HepG2 (cell line): ENCODE data around the gene MISP3. TPM values are rescaled to one million over a fixed set of nuclear protein-coding genes. Genes with fewer than 3 reads are reported as not detected.

Source experiments
- ATAC-seq: fragments of 200-7000 bp; cut with Tn5 transposase; 3 replicates; pipeline ENCODE4 v1.9.1; 2020; ENCODE audit warnings: mild to moderate bottlenecking, moderate library complexity
- BruUV-seq: library from RNA; stranded (reverse); fragments of 400-500 nt; replicated peaks from 2 replicates; lab custom pipeline; 2021; lab: Mats Ljungman, UMichigan
- CTCF ChIA-PET: fragments of 300-600 bp; formaldehyde crosslinking; extraction: SDS; loops from one replicate; lab custom pipeline; 2021; ENCODE audit warnings: low total read pairs, inconsistent platforms, low intra/inter-chr PET ratio; lab: Yijun Ruan, JAX
- POLR2A ChIA-PET: fragments of 350-600 bp; sonication (Branson Sonifier 250); formaldehyde crosslinking; loops from one replicate; lab custom pipeline; 2020; ENCODE audit warnings: antibody characterized with exemption, inconsistent platforms; lab: Yijun Ruan, JAX
- DNase-seq: peaks from one replicate; pipeline ENCODE4 v3.0.0-alpha.2; 2015; ENCODE audit warnings: low spot score
- FAIRE-seq: peaks from 3 replicates; lab custom pipeline; 2011; peaks lifted over from hg19 to GRCh38; lab: Jason Lieb, UNC
- H2AFZ ChIP-seq: one replicate; pipeline ENCODE4 v1.6.1; 2011; ENCODE audit warnings: low read length, inconsistent platforms
- H3K27ac ChIP-seq: fragments of 300-600 bp; 3 replicates; pipeline ENCODE4 v1.8.0; 2011; ENCODE audit warnings: mixed run types, mild to moderate bottlenecking, mixed read lengths, low read length, inconsistent platforms; ENCODE audit not compliant: insufficient read depth; ENCODE audit errors: extremely low read length
- H3K27me3 ChIP-seq, 2 experiments: fragments of 200-600 bp in 1 of 2; 2 replicates in 1 of 2; 3 replicates in 1 of 2; pipeline versions ENCODE4 v1.6.0 to v1.8.0; 2011; ENCODE audit warnings: low read length in 2 of 2, mild to moderate bottlenecking in 2 of 2, moderate library complexity in 2 of 2, inconsistent platforms in 1 of 2; ENCODE audit not compliant: insufficient read depth in 2 of 2, control insufficient read depth in 1 of 2
- H3K36me3 ChIP-seq, 2 experiments: fragments of 200-600 bp in 1 of 2; replicated peaks in 1 of 2; 2 replicates in 1 of 2; 3 replicates in 1 of 2; pipeline versions ENCODE4 v1.5.1 to v1.8.0; 2011; ENCODE audit warnings: low read length in 2 of 2, inconsistent platforms in 1 of 2; ENCODE audit not compliant: insufficient read depth in 2 of 2, control insufficient read depth in 1 of 2
- H3K4me1 ChIP-seq: 2 replicates; pipeline ENCODE4 v1.5.1; 2012; ENCODE audit warnings: low read length, inconsistent platforms; ENCODE audit not compliant: insufficient read depth
- H3K4me2 ChIP-seq: 2 replicates; pipeline ENCODE4 v1.6.0; 2011; ENCODE audit warnings: low read depth, low read length, inconsistent platforms
- H3K4me3 ChIP-seq, 3 experiments: fragments of 200-600 bp in 1 of 3; sonication (generic), shearing (Covaris generic) in 1 of 3; replicated peaks in 1 of 3; 2 replicates each; pipeline ENCODE4 v1.5.1; 2011 to 2016; ENCODE audit warnings: low read length in 3 of 3, inconsistent platforms in 2 of 3, low read depth in 2 of 3, mild to moderate bottlenecking in 2 of 3, control low read depth in 1 of 3, mixed read lengths in 1 of 3; ENCODE audit not compliant: insufficient read depth in 1 of 3
- H3K79me2 ChIP-seq: one replicate; pipeline ENCODE4 v1.6.1; 2011; ENCODE audit warnings: low read length, inconsistent platforms; ENCODE audit not compliant: insufficient read depth
- H3K9ac ChIP-seq: 2 replicates; pipeline ENCODE4 v1.6.0; 2011; ENCODE audit warnings: mild to moderate bottlenecking, low read depth, low read length, inconsistent platforms; ENCODE audit not compliant: insufficient read depth
- H3K9me3 ChIP-seq: 2 replicates; pipeline ENCODE4 v1.5.1; 2012; ENCODE audit warnings: mild to moderate bottlenecking, low read length
- H4K20me1 ChIP-seq: 2 replicates; pipeline ENCODE4 v1.6.0; 2011; ENCODE audit warnings: inconsistent platforms, mild to moderate bottlenecking, low read length, moderate library complexity; ENCODE audit not compliant: insufficient read depth
- ADNP ChIP-seq: sonication (generic); formaldehyde crosslinking; IDR thresholded peaks from 2 replicates; pipeline ENCODE4 v1.4.0; 2020; ENCODE audit warnings: missing genetic modification reagents
- AGO2 ChIP-seq: fragments of 200-400 bp; formaldehyde crosslinking; optimal IDR thresholded peaks from 2 replicates; pipeline ENCODE3; 2017; ENCODE audit warnings: mild to moderate bottlenecking, low read depth, low read length, moderate library complexity
- ARNTL ChIP-seq: sonication (generic); formaldehyde crosslinking; IDR thresholded peaks from 2 replicates; pipeline ENCODE4 v1.4.0; 2020; ENCODE audit warnings: mild to moderate bottlenecking, missing genetic modification reagents
- HDAC1 ChIP-seq: sonication (generic); formaldehyde crosslinking; IDR thresholded peaks from 2 replicates; pipeline ENCODE4 v1.5.1; 2020; ENCODE audit warnings: mild to moderate bottlenecking, missing genetic modification reagents
- KDM1A ChIP-seq: IDR thresholded peaks from 2 replicates; pipeline ENCODE4 v1.6.1; 2016; ENCODE audit warnings: missing compliant biosample characterization
- RBM39 ChIP-seq: fragments of 200-400 bp; formaldehyde crosslinking; IDR thresholded peaks from one replicate; pipeline ENCODE4 v1.6.1; 2018; ENCODE audit warnings: antibody characterized with exemption, mild to moderate bottlenecking, low read depth, low read length; ENCODE audit not compliant: poor library complexity, severe bottlenecking
- XRCC5 ChIP-seq: fragments of 200-400 bp; formaldehyde crosslinking; optimal IDR thresholded peaks from 2 replicates; pipeline ENCODE3; 2017; ENCODE audit warnings: mild to moderate bottlenecking, low read length
- ZMYM2 ChIP-seq: sonication (generic); formaldehyde crosslinking; IDR thresholded peaks from 2 replicates; pipeline ENCODE4 v1.8.0; 2022; ENCODE audit warnings: mild to moderate bottlenecking, missing genetic modification reagents
- ZNF790 ChIP-seq: sonication (generic); formaldehyde crosslinking; IDR thresholded peaks from 2 replicates; pipeline ENCODE4 v1.8.0; 2022; ENCODE audit warnings: missing genetic modification reagents, mild to moderate bottlenecking, borderline replicate concordance
- WGBS: methylation state at CpG from one replicate; pipeline ENCODE4 v1.1.6; 2017; ENCODE audit warnings: low lambda C conversion rate; 5-methylcytosine and 5-hydroxymethylcytosine counted together
- in situ Hi-C: cut with HindIII; loops from 2 replicates; pipeline ENCODE4 v1.10.0; 2017; ENCODE audit warnings: low pct_unique_long_range_greater_than_20kb; ENCODE audit not compliant: extremely low pct_ligation_motif_present
- intact Hi-C: fragments of 100-400 bp; cut with micrococcal nuclease; formaldehyde crosslinking; loops from one replicate; pipeline ENCODE4 v1.10.0; 2022; ENCODE audit not compliant: unreplicated experiment
- polyA plus RNA-seq, 8 experiments: library from polyadenylated mRNA; depleted of rRNA in 3 of 8; stranded (reverse) in 7 of 8; unstranded in 1 of 8; fragments of >200 nt; fragmentation: Illumina TruSeq in 4 of 8; extraction: Trizol in 4 of 8; gene quantifications; 2 replicates each; pipeline versions ENCODE4 v1.2.1 to v1.2.3, GENCODE V29; 2011 to 2016; ENCODE audit warnings: low read depth in 4 of 8, missing spikeins in 1 of 8, mixed read lengths in 1 of 8; ENCODE audit not compliant: insufficient read depth in 1 of 8
- total RNA-seq, 5 experiments: library from RNA; depleted of rRNA; stranded (reverse); fragments of >200 nt; fragmentation: Illumina TruSeq; extraction: Trizol; gene quantifications; 2 replicates each; pipeline ENCODE4 v1.2.3, GENCODE V29; 2016; ENCODE audit warnings: low read depth in 1 of 5
- TF ChIP-seq, protein P1 (sequence below): sonication (generic); formaldehyde crosslinking; IDR thresholded peaks from 2 replicates; pipeline ENCODE4 v1.5.0; 2020; ENCODE audit warnings: mild to moderate bottlenecking, missing genetic modification reagents, moderate library complexity
- TF ChIP-seq, protein P2 (sequence below): sonication (generic); formaldehyde crosslinking; IDR thresholded peaks from 2 replicates; pipeline ENCODE4 v1.8.0; 2022; ENCODE audit warnings: mild to moderate bottlenecking, missing genetic modification reagents

MISP3 gene
- total and polyA plus RNA-seq, 2 of the 13 experiments (the other 11 are each of a cell fraction or from before 2014, with no cell fraction given), result 2.5 to 5.4 TPM

DNA sequence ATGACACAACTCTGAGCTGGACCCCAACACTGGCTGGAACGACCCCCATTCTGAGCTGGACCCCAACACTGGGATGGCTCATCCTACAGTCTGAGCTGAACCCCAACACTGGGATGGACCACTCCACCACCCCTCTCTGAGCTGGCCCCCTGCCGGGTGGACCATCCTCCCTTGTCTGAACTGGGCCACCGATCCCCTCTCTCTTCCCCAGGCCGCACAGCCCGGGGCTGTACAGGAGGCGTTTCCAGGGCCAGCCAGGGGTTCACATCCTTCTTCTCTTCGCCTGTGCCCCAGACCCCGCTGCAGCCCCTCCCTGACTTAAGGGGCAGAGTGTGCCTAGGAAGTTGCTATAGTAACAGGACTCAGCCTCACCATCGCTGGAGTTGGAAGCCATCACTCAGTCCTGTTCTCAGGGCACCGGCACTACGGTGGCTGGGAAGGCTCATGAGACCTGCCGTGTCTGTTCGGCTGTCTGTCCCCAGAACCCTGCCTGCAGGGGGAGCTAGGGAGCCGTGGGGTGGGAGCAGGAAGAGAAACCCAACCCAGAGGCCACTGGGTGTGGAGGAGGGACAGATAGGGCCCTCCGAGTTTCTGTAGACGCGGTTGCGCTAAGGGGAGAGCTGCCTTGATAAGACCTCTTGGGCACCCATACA lies 41.3 kb downstream of the MISP3 start:
- WGBS, result 97% methylated on average over 14 of the region's 18 CpGs
- DNase-seq (no peak), FAIRE-seq (no peak)
- H3K36me3 ChIP-seq, result no peaks in the 10 kb centered on the region
- no peaks in the 10 kb centered on the region for H4K20me1 ChIP-seq
- peak; percentile 10 for TF ChIP-seq AGO2
- TF ChIP-seq, protein P1, sequence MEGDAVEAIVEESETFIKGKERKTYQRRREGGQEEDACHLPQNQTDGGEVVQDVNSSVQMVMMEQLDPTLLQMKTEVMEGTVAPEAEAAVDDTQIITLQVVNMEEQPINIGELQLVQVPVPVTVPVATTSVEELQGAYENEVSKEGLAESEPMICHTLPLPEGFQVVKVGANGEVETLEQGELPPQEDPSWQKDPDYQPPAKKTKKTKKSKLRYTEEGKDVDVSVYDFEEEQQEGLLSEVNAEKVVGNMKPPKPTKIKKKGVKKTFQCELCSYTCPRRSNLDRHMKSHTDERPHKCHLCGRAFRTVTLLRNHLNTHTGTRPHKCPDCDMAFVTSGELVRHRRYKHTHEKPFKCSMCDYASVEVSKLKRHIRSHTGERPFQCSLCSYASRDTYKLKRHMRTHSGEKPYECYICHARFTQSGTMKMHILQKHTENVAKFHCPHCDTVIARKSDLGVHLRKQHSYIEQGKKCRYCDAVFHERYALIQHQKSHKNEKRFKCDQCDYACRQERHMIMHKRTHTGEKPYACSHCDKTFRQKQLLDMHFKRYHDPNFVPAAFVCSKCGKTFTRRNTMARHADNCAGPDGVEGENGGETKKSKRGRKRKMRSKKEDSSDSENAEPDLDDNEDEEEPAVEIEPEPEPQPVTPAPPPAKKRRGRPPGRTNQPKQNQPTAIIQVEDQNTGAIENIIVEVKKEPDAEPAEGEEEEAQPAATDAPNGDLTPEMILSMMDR (CRISPR knock-in tag), result peak; percentile 58
- peak; percentile 60; the same call in 1 of the 2 replicates for TF ChIP-seq ADNP (CRISPR knock-in tag)
- 0 out of 2 replicates have a peak, but pooled peaks have one; percentile 49 for TF ChIP-seq KDM1A
- TF ChIP-seq ZNF790, result peak; percentile 13; the same call in 1 of the 2 replicates
- peak; percentile 75; the same call in 1 of the 2 replicates for TF ChIP-seq ZMYM2 (CRISPR knock-in tag)
- TF ChIP-seq HDAC1, result 0 out of 2 replicates have a peak, but pooled peaks have one; percentile 21
- TF ChIP-seq, protein P2, sequence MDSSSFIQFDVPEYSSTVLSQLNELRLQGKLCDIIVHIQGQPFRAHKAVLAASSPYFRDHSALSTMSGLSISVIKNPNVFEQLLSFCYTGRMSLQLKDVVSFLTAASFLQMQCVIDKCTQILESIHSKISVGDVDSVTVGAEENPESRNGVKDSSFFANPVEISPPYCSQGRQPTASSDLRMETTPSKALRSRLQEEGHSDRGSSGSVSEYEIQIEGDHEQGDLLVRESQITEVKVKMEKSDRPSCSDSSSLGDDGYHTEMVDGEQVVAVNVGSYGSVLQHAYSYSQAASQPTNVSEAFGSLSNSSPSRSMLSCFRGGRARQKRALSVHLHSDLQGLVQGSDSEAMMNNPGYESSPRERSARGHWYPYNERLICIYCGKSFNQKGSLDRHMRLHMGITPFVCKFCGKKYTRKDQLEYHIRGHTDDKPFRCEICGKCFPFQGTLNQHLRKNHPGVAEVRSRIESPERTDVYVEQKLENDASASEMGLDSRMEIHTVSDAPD (CRISPR knock-in tag), result no peak
- no peak for TF ChIP-seq ARNTL
- peak; percentile 6 for TF ChIP-seq XRCC5
- TF ChIP-seq RBM39, result no peak
- TF ChIP-seq, all 625 proteins: peak for 8
- Histone ChIP-seq H2AFZ (no peak overlapping the region), H3K4me1 (peaks cover 66% of the 10 kb centered on the region), H3K9me3 (no peaks in the 10 kb centered on the region), H3K27me3 (no peaks in the 10 kb centered on the region; a peak in 1 of 5 replicates), H3K4me2 (peak overlapping the region; percentile 57; the same call in 1 of the 2 replicates), H3K4me3 (no peak overlapping the region), H3K79me2 (peaks cover 12% of the 10 kb centered on the region), H3K9ac (0 out of 2 replicates have a peak overlapping the region, but pooled peaks have one; percentile 4), H3K27ac (peak overlapping the region; percentile 76)
- POLR2A ChIA-PET, result interaction anchor here (2.8 kb wide), 1 partner anchor 23 kb away, joined by 11 read pairs; the partner anchor contains the start of gene ASF1B
- no peak for ATAC-seq
- intact Hi-C loops (no loop called here), in situ Hi-C loops (no loop called here)
- CTCF ChIA-PET, result interaction anchor here (0.7 to 1.6 kb wide), 3 partner anchors 16 to 234 kb away, joined by 3 to 7 read pairs (median 3); no protein-coding TSS in a partner anchor
- BruUV-seq, result no TSS peak
